Neuronal stem cell (in vitro differentiated cells): ENCODE data around the gene ADSL.

Source experiments
- DNase-seq: peaks from one replicate; pipeline ENCODE4 v3.0.0-alpha.2; 2013; ENCODE audit warnings: low spot score
- H2AFZ ChIP-seq: one replicate; pipeline ENCODE4 v1.6.1; 2013; ENCODE audit warnings: mild to moderate bottlenecking, low read length, inconsistent platforms
- H2AK5ac ChIP-seq: 2 replicates; pipeline ENCODE4 v1.6.1; 2013; ENCODE audit warnings: low read depth, mild to moderate bottlenecking, inconsistent platforms, low read length, moderate library complexity, mixed read lengths
- H2BK120ac ChIP-seq: 2 replicates; pipeline ENCODE4 v1.6.1; 2013; ENCODE audit warnings: low read depth, mild to moderate bottlenecking, inconsistent platforms, low read length, moderate library complexity, mixed read lengths
- H2BK12ac ChIP-seq: one replicate; pipeline ENCODE4 v1.6.1; 2013; ENCODE audit warnings: low read length, inconsistent platforms
- H2BK15ac ChIP-seq: 2 replicates; pipeline ENCODE4 v1.6.1; 2013; ENCODE audit warnings: mild to moderate bottlenecking, low read length, inconsistent platforms, mixed read lengths
- H2BK5ac ChIP-seq: one replicate; pipeline ENCODE4 v1.6.1; 2013; ENCODE audit warnings: inconsistent platforms, mild to moderate bottlenecking, low read length, moderate library complexity
- H3K14ac ChIP-seq: one replicate; pipeline ENCODE4 v1.6.1; 2013; ENCODE audit warnings: low read length, inconsistent platforms
- H3K18ac ChIP-seq: 2 replicates; pipeline ENCODE4 v1.6.1; 2013; ENCODE audit warnings: low read length, inconsistent platforms
- H3K23ac ChIP-seq: 2 replicates; pipeline ENCODE4 v1.6.1; 2013; ENCODE audit warnings: low read depth, mild to moderate bottlenecking, mixed read lengths, low read length, inconsistent platforms; ENCODE audit not compliant: poor library complexity
- H3K27ac ChIP-seq: replicated peaks from 3 replicates; pipeline ENCODE4 v1.5.1; 2013; ENCODE audit warnings: low read length, inconsistent platforms
- H3K27me3 ChIP-seq, 3 experiments: 2 replicates each; pipeline ENCODE4 v1.6.1; 2013; ENCODE audit warnings: low read length in 3 of 3, mild to moderate bottlenecking in 2 of 3, inconsistent platforms in 1 of 3, low read depth in 1 of 3, mixed read lengths in 1 of 3, moderate library complexity in 1 of 3; ENCODE audit not compliant: control insufficient read depth in 3 of 3, insufficient read depth in 3 of 3
- H3K36me3 ChIP-seq, 2 donors: replicated peaks in 1 of 2; 2 replicates each; pipeline ENCODE4 v1.6.1; 2013; ENCODE audit warnings: low read length in 2 of 2; ENCODE audit not compliant: control insufficient read depth in 2 of 2, insufficient read depth in 2 of 2
- H3K4ac ChIP-seq: 2 replicates; pipeline ENCODE4 v1.6.1; 2013; ENCODE audit warnings: inconsistent platforms, mild to moderate bottlenecking, low read length, moderate library complexity
- H3K4me1 ChIP-seq, 2 donors: 1 replicate in 1 of 2; 2 replicates in 1 of 2; pipeline ENCODE4 v1.6.1; 2013; ENCODE audit warnings: low read length in 2 of 2, low read depth in 1 of 2; ENCODE audit not compliant: control insufficient read depth in 2 of 2, insufficient read depth in 1 of 2
- H3K4me2 ChIP-seq: one replicate; pipeline ENCODE4 v1.6.1; 2013; ENCODE audit warnings: mild to moderate bottlenecking, low read length, inconsistent platforms; ENCODE audit not compliant: insufficient read depth, poor library complexity, severe bottlenecking
- H3K4me3 ChIP-seq, 2 donors: 2 replicates each; pipeline ENCODE4 v1.5.1; 2013; ENCODE audit warnings: low read length in 2 of 2, mild to moderate bottlenecking in 2 of 2, inconsistent platforms in 1 of 2, moderate library complexity in 1 of 2
- H3K79me1 ChIP-seq: one replicate; pipeline ENCODE4 v1.6.1; 2013; ENCODE audit warnings: low read depth, mild to moderate bottlenecking, inconsistent platforms, low read length, moderate library complexity
- H3K9ac ChIP-seq: one replicate; pipeline ENCODE4 v1.6.1; 2013; ENCODE audit warnings: mild to moderate bottlenecking, low read depth, low read length, inconsistent platforms; ENCODE audit not compliant: poor library complexity
- H3K9me3 ChIP-seq, 2 donors: replicated peaks in 1 of 2; 2 replicates each; pipeline versions ENCODE3 to v1.6.1; 2013; ENCODE audit warnings: low read length in 2 of 2, mild to moderate bottlenecking in 2 of 2, inconsistent platforms in 1 of 2, low read depth in 1 of 2, mixed read lengths in 1 of 2, moderate library complexity in 1 of 2; ENCODE audit not compliant: control insufficient read depth in 2 of 2, insufficient read depth in 1 of 2
- H4K8ac ChIP-seq: one replicate; pipeline ENCODE4 v1.6.1; 2013; ENCODE audit warnings: low read depth, mild to moderate bottlenecking, inconsistent platforms, low read length, moderate library complexity
- H4K91ac ChIP-seq: one replicate; pipeline ENCODE4 v1.6.1; 2013; ENCODE audit warnings: low read length, low read depth, mild to moderate bottlenecking, inconsistent platforms; ENCODE audit not compliant: poor library complexity
- WGBS, 2 donors: extraction: QIAGEN DNeasy Blood & Tissue Kit; methylation state at CpG; one replicate each; pipeline ENCODE4 v1.1.7; 2013; ENCODE audit warnings: missing lambda C conversion rate in 2 of 2, mixed read lengths in 1 of 2; ENCODE audit not compliant: insufficient read length in 2 of 2, insufficient replicate concordance in 1 of 2; ENCODE audit errors: extremely low coverage in 2 of 2; 5-methylcytosine and 5-hydroxymethylcytosine counted together

The ADSL gene

DNA sequence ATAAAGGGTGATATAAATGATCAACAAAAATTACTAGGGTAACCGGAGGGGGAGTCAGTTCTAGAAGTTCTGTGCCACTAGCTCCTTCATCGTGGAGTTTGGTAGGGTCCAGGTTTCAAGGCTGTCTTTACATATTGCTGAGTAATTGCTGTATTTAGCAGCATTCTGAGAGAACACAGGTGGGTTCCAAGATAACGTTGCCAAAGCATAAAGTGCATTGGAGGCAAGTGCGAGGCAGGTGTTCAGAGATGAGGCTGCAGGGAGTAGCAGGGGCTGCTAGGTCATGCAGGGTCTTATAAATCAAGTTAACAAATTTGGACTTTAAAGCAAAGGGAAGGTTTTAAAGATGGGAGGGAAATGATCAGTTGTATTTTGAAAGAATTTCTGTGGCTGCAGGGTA is 41.9 kb downstream of the ADSL start:
- Histone ChIP-seq H2BK120ac (no peak overlapping the region), H2AK5ac (no peak overlapping the region), H3K4ac (no peak overlapping the region), H3K14ac (no peak overlapping the region), H3K27me3 (no peaks in the 10 kb centered on the region), H3K4me1 (no peaks in the 10 kb centered on the region), H3K18ac (no peak overlapping the region), H3K9me3 (no peaks in the 10 kb centered on the region), H3K36me3 (no peaks in the 10 kb centered on the region), H3K4me3 (no peak overlapping the region), H4K8ac (no peak overlapping the region), H3K27ac (no peak overlapping the region), H3K9ac (no peak overlapping the region), H3K23ac (no peak overlapping the region), H4K91ac (no peak overlapping the region), H2AFZ (no peak overlapping the region), H2BK5ac (no peak overlapping the region), H2BK12ac (no peak overlapping the region), H3K79me1 (no peaks in the 10 kb centered on the region), H3K4me2 (no peak overlapping the region), H2BK15ac (no peak overlapping the region)
- no CpG with 5 or more reads among the region's 4 CpGs for WGBS, 2 donors
- no peak for DNase-seq

DNA sequence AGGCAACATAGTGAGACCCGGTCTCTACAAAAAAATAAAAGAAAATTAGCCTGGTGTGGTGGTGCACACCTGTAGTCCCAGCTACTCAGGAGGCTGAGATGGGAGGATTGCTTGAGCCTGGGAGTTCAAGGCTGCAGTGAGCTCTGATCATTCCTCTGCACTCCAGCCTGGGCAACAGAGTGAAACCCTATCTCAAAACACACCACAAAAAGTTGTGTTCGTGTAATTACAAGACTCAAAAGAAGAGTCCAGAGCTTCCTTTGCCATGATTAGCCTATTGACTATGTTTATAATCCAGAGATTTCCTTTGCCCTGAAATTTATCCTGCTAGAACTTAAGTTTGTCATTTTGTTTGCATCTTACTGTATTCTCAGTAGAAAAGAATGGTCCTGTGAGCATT is 45.1 kb downstream of the ADSL start:
- no peak overlapping the region for H3K4me2 ChIP-seq
- peaks cover 0 to under 1% of the 10 kb centered on the region in 2 donors for H3K4me1 ChIP-seq
- no peaks in the 10 kb centered on the region for H3K36me3 ChIP-seq
- no peak overlapping the region for H2BK5ac ChIP-seq
- H2AK5ac ChIP-seq: no peak overlapping the region
- no peak overlapping the region for H2AFZ ChIP-seq
- H3K27ac ChIP-seq: no peak overlapping the region
- no peak for DNase-seq
- no peak overlapping the region for H2BK12ac ChIP-seq
- no peak overlapping the region for H2BK15ac ChIP-seq
- H3K9ac ChIP-seq: no peak overlapping the region
- no peak overlapping the region for H4K91ac ChIP-seq
- no peaks in the 10 kb centered on the region for H3K9me3 ChIP-seq
- no peak overlapping the region for H2BK120ac ChIP-seq
- H3K79me1 ChIP-seq: no peaks in the 10 kb centered on the region
- no peak overlapping the region for H4K8ac ChIP-seq
- H3K27me3 ChIP-seq: no peaks in the 10 kb centered on the region
- no CpG with 5 or more reads among the region's 2 CpGs for WGBS, 2 donors
- H3K4ac ChIP-seq: no peak overlapping the region
- no peak overlapping the region for H3K18ac ChIP-seq
- no peak overlapping the region for H3K4me3 ChIP-seq
- no peak overlapping the region for H3K23ac ChIP-seq
- no peak overlapping the region for H3K14ac ChIP-seq

DNA sequence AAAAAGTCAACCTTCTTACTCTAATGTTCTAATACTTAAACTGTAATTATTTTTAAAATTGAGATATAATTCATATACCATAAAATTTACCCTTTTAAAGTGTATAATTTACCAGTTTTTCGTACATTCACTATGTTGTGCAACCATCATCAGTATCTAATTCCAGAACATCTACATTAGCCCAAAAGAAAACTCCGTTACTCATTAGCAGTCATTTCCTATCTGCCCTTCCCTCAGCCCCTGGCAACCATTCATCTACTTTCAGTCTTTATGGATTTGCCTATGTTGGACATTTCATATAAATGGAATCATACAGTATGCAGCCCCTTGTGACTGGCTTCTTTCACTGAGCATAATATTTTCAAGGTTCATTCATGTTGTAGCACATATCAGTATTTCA is 46.3 kb downstream of the ADSL start:
- Histone ChIP-seq H2BK120ac (no peak overlapping the region), H4K91ac (no peak overlapping the region), H3K4me3 (no peak overlapping the region), H3K36me3 (no peaks in the 10 kb centered on the region), H2AK5ac (no peak overlapping the region), H3K14ac (no peak overlapping the region), H3K23ac (no peak overlapping the region), H3K27me3 (no peaks in the 10 kb centered on the region), H3K4ac (no peak overlapping the region), H3K4me2 (no peak overlapping the region), H3K79me1 (no peaks in the 10 kb centered on the region), H2AFZ (no peak overlapping the region), H2BK12ac (no peak overlapping the region), H2BK5ac (no peak overlapping the region), H3K18ac (no peak overlapping the region), H3K27ac (no peak overlapping the region), H3K9me3 (no peaks in the 10 kb centered on the region), H3K9ac (no peak overlapping the region), H4K8ac (no peak overlapping the region), H3K4me1 (peaks cover 5 to 7% of the 10 kb centered on the region in 2 donors), H2BK15ac (no peak overlapping the region)
- WGBS, 2 donors: no CpG with 5 or more reads among the region's 2 CpGs
- no peak for DNase-seq

DNA sequence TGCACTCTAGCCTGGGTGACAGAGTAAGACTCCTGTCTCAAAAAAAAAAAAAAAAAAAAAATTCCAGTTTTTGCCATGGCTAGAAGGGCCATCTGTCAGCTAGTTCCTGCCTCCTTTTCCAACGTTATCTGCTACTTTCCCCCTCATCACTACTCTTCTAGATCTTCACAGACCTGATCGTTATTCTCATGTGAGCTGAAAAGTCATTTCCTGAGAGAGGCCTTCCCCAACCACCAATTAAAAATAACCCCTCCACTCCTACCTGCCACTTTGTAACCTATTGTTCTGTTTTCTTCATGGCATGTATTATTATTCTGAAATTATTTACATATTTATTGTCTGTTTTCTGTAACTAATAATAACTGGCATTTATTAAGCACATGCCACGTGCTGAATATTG is 48.3 kb downstream of the ADSL start:
- Histone ChIP-seq H2BK15ac (no peak overlapping the region), H3K9me3 (no peaks in the 10 kb centered on the region), H2BK12ac (no peak overlapping the region), H4K8ac (no peak overlapping the region), H2AFZ (no peak overlapping the region), H3K4me1 (peaks cover 6 to 8% of the 10 kb centered on the region in 2 donors), H3K14ac (no peak overlapping the region), H2BK5ac (no peak overlapping the region), H3K27me3 (no peaks in the 10 kb centered on the region), H3K9ac (no peak overlapping the region), H3K79me1 (no peaks in the 10 kb centered on the region), H3K4me3 (no peak overlapping the region), H3K36me3 (no peaks in the 10 kb centered on the region), H4K91ac (no peak overlapping the region), H2BK120ac (no peak overlapping the region), H3K4ac (no peak overlapping the region), H3K18ac (no peak overlapping the region), H3K23ac (no peak overlapping the region), H2AK5ac (no peak overlapping the region), H3K4me2 (no peak overlapping the region), H3K27ac (no peak overlapping the region)
- no CpG with 5 or more reads among the region's 3 CpGs for WGBS, 2 donors
- DNase-seq: no peak
